ENCODE measurements around the gene TNFSF15.

Gene TNFSF15

DNA sequence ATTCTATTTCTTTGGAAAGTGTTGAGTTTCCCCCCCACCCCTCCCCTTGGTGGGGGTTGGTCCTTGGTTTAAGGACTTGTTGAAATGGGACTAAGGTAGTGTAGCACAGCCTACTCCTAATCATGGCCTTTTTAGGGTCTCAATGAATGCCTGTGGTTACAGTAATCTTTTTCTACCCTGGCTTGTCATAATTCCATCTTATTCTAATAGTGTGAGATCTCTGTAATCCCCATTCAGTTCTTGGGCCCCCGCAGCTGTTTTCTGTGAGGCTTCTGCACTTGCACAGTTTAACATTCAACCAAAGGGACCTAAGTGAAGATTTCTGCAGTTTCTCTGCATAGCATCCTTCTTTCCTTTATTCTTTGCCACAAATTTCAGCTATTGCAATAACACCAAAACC, 30.7 kb downstream of the TNFSF15 start:
- Histone ChIP-seq H3K9ac (ENCODE audit: low read length) (no peak overlapping the region), H3K4me2 (ENCODE audit: low read depth, low read length) (peak overlapping the region; percentile 53; the same call in 1 of the 2 replicates), H2AFZ (ENCODE audit: low read length) (peak overlapping the region; percentile 48; the same call in 1 of the 2 replicates), H3K9me2 (replicated peaks; ENCODE audit: insufficient read depth, low read length) (no peaks in the 10 kb centered on the region), H4K20me1 (ENCODE audit: insufficient read depth, low read length) (no peaks in the 10 kb centered on the region), H3K4me3 (ENCODE audit: low read length) (no peak overlapping the region), H3K27me3 (replicated peaks; ENCODE audit: insufficient read depth, low read length) (no peaks in the 10 kb centered on the region), H3K4me1 (ENCODE audit: low read length) (peaks cover 21% of the 10 kb centered on the region), H3F3A (ENCODE audit: insufficient read depth, low read length) (peaks cover 14% of the 10 kb centered on the region), H3K9me3 (replicated peaks; ENCODE audit: insufficient read depth, low read length) (no peaks in the 10 kb centered on the region), H3K36me3 (replicated peaks; ENCODE audit: insufficient read depth, low read length) (no peaks in the 10 kb centered on the region), H3K79me2 (ENCODE audit: low read length) (no peaks in the 10 kb centered on the region), H3K27ac (ENCODE audit: low read length) (peak overlapping the region; percentile 59; the same call in 1 of the 2 replicates)
- no peak for TF ChIP-seq EZH2phosphoT487 (IDR thresholded peaks at IDR 0.05; ENCODE audit: low read length)
- TF ChIP-seq, protein P1, sequence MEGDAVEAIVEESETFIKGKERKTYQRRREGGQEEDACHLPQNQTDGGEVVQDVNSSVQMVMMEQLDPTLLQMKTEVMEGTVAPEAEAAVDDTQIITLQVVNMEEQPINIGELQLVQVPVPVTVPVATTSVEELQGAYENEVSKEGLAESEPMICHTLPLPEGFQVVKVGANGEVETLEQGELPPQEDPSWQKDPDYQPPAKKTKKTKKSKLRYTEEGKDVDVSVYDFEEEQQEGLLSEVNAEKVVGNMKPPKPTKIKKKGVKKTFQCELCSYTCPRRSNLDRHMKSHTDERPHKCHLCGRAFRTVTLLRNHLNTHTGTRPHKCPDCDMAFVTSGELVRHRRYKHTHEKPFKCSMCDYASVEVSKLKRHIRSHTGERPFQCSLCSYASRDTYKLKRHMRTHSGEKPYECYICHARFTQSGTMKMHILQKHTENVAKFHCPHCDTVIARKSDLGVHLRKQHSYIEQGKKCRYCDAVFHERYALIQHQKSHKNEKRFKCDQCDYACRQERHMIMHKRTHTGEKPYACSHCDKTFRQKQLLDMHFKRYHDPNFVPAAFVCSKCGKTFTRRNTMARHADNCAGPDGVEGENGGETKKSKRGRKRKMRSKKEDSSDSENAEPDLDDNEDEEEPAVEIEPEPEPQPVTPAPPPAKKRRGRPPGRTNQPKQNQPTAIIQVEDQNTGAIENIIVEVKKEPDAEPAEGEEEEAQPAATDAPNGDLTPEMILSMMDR (IDR thresholded peaks at IDR 0.05; ENCODE audit: low read length), result no peak
- no peak for TF ChIP-seq EZH2 (optimal IDR thresholded peaks at IDR 0.05; ENCODE audit: low read depth, low read length)
- DNase-seq, result no peak

GRCh38 chr9:114774524-114774923, 31.3 kb downstream of the TNFSF15 start:
- Histone ChIP-seq H3K9me3 (replicated peaks; ENCODE audit: insufficient read depth, low read length) (no peaks in the 10 kb centered on the region), H2AFZ (ENCODE audit: low read length) (peak overlapping the region; percentile 48), H3K36me3 (replicated peaks; ENCODE audit: insufficient read depth, low read length) (no peaks in the 10 kb centered on the region), H3K4me2 (ENCODE audit: low read depth, low read length) (peak overlapping the region; percentile 53), H3K79me2 (ENCODE audit: low read length) (no peaks in the 10 kb centered on the region), H4K20me1 (ENCODE audit: insufficient read depth, low read length) (no peaks in the 10 kb centered on the region), H3F3A (ENCODE audit: insufficient read depth, low read length) (peaks cover 19% of the 10 kb centered on the region), H3K4me1 (ENCODE audit: low read length) (peaks cover 27% of the 10 kb centered on the region), H3K9me2 (replicated peaks; ENCODE audit: insufficient read depth, low read length) (no peaks in the 10 kb centered on the region), H3K9ac (ENCODE audit: low read length) (0 out of 2 replicates have a peak overlapping the region, but pooled peaks have one; percentile 9), H3K4me3 (ENCODE audit: low read length) (peak overlapping the region; percentile 0; the same call in 1 of the 2 replicates), H3K27ac (ENCODE audit: low read length) (peak overlapping the region; percentile 59; the same call in 1 of the 2 replicates), H3K27me3 (replicated peaks; ENCODE audit: insufficient read depth, low read length) (no peaks in the 10 kb centered on the region)
- TF ChIP-seq, protein P1 (IDR thresholded peaks at IDR 0.05; ENCODE audit: low read length), result no peak
- TF ChIP-seq EZH2 (optimal IDR thresholded peaks at IDR 0.05; ENCODE audit: low read depth, low read length), result no peak
- TF ChIP-seq EZH2phosphoT487 (IDR thresholded peaks at IDR 0.05; ENCODE audit: low read length), result no peak
- peak; percentile 77 for DNase-seq

- Histone ChIP-seq H2AFZ (ENCODE audit: low read length) (no peak overlapping the region), H3K4me3 (ENCODE audit: low read length) (no peak overlapping the region), H3K79me2 (ENCODE audit: low read length) (no peaks in the 10 kb centered on the region), H3K36me3 (replicated peaks; ENCODE audit: insufficient read depth, low read length) (no peaks in the 10 kb centered on the region), H3K27ac (ENCODE audit: low read length) (no peak overlapping the region), H3K27me3 (replicated peaks; ENCODE audit: insufficient read depth, low read length) (no peaks in the 10 kb centered on the region), H3K4me1 (ENCODE audit: low read length) (peaks cover 33% of the 10 kb centered on the region), H4K20me1 (ENCODE audit: insufficient read depth, low read length) (no peaks in the 10 kb centered on the region), H3K9me2 (replicated peaks; ENCODE audit: insufficient read depth, low read length) (no peaks in the 10 kb centered on the region), H3K9ac (ENCODE audit: low read length) (no peak overlapping the region), H3K4me2 (ENCODE audit: low read depth, low read length) (no peak overlapping the region), H3K9me3 (replicated peaks; ENCODE audit: insufficient read depth, low read length) (no peaks in the 10 kb centered on the region), H3F3A (ENCODE audit: insufficient read depth, low read length) (peaks cover 21% of the 10 kb centered on the region)
- TF ChIP-seq EZH2phosphoT487 (IDR thresholded peaks at IDR 0.05; ENCODE audit: low read length), result no peak
- TF ChIP-seq EZH2 (optimal IDR thresholded peaks at IDR 0.05; ENCODE audit: low read depth, low read length), result no peak
- TF ChIP-seq, protein P1 (IDR thresholded peaks at IDR 0.05; ENCODE audit: low read length), result no peak
- DNase-seq, result no peak
Measured at GRCh38 chr9:114771889-114772288, 34.0 kb downstream of the TNFSF15 start.

Data from MM.1S (cell line).